Cardiac fibroblast (primary cell): ENCODE results near the gene SMIM5.

ENCODE experiments used
- DNase-seq, 2 donors: peaks; one replicate each; pipeline versions ENCODE4 v3.0.0 to v3.0.0-alpha.2; 2010; ENCODE audit warnings: low read depth in 2 of 2
- H3K4me3 ChIP-seq, 2 donors: replicated peaks in 1 of 2; 1 replicate in 1 of 2; 2 replicates in 1 of 2; pipeline ENCODE4 v1.5.1; 2011; ENCODE audit warnings: low read depth in 2 of 2, low read length in 2 of 2, mild to moderate bottlenecking in 2 of 2, moderate library complexity in 1 of 2
- TF ChIP-seq, protein P1 (sequence below): IDR thresholded peaks from one replicate; pipeline ENCODE4 v1.5.1; 2011; ENCODE audit warnings: low read depth, mild to moderate bottlenecking, low read length, inconsistent platforms

Gene SMIM5

DNA sequence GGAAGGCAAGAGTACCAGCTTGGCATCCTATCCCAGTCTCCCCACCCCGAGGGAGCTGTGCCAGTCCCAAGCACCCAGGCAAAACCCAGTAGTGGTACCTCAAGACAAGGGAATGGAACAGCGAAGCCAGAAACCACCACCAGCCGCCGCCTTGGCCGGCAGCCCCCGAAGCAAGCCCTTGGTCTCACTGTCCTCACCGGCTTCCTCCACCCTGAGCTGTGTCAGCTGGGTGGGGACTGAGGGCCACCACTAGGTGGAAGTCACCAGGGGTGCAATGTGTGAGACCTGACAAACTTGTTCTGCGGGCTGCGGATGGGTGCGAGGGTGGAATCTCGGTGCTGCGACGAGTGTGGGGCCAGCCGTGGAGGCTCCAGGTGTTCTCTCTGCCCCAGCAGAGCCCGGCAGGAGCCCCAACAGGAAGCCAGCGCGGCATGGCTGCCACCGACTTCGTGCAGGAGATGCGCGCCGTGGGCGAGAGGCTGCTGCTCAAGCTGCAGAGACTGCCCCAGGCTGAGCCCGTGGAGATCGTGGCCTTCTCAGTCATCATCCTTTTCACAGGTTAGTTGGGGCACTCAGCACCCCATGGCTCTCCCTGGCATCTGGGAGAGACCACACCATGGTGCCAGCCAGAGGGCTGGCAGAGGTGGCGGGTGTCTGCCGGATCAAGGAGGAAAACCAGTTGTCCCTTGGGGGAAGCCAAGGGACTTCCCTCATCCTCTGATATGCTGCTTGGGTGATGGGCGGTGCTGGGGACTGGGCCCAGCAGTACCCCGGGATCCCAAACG lies 6.7 kb downstream of the SMIM5 start:
- TF ChIP-seq, protein P1, sequence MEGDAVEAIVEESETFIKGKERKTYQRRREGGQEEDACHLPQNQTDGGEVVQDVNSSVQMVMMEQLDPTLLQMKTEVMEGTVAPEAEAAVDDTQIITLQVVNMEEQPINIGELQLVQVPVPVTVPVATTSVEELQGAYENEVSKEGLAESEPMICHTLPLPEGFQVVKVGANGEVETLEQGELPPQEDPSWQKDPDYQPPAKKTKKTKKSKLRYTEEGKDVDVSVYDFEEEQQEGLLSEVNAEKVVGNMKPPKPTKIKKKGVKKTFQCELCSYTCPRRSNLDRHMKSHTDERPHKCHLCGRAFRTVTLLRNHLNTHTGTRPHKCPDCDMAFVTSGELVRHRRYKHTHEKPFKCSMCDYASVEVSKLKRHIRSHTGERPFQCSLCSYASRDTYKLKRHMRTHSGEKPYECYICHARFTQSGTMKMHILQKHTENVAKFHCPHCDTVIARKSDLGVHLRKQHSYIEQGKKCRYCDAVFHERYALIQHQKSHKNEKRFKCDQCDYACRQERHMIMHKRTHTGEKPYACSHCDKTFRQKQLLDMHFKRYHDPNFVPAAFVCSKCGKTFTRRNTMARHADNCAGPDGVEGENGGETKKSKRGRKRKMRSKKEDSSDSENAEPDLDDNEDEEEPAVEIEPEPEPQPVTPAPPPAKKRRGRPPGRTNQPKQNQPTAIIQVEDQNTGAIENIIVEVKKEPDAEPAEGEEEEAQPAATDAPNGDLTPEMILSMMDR: no peak
- H3K4me3 ChIP-seq: no peak overlapping the region
- no peak for DNase-seq

DNA sequence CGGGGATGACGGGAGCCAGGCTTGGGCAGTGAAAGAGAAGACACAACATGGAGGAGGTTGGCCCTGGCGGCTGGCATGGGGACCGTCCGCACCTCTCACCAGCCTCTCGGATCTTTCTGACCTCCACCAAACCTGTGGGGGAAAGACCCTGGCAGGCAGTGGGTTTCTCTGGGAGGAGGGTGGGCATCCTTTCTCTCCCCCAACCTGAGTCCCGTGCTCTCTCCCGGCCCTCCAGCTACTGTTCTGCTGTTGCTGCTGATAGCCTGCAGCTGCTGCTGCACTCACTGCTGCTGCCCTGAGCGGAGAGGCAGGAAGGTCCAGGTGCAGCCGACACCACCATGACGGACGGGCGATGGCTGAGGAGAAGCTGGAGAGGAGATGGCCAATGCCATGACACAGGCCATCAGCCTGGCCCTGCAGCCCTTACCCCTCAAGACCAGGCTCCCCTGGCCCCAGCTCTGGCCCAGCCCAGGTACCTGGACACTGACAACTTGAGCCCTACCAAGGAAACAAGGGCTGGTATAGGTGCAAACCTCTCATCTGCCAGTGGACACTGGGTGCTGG lies 7.4 kb downstream of the SMIM5 start:
- TF ChIP-seq, protein P1: no peak
- no peak overlapping the region for H3K4me3 ChIP-seq
- DNase-seq: no peak

DNA sequence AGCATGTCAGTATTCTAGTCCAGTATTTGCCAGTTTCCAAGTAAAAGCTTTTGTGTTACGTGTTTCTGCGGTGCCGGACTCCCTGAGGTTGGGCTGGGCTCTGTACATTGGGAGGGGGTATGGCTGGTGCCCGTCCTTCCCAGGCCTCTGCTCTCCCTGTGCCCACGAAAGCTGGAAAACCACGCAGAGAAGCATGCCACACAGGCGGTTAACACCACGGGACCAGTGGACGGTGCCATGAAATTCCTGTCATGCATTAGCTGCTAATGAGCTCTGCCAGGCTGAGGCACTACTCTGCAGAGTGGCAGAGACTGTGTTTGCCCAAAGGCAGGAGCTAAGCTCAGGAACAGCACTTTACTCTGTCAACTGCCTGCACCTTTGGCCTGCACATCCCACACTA lies 8.1 kb downstream of the SMIM5 start:
- TF ChIP-seq, protein P1: no peak
- no peak for DNase-seq
- no peak overlapping the region for H3K4me3 ChIP-seq

DNA sequence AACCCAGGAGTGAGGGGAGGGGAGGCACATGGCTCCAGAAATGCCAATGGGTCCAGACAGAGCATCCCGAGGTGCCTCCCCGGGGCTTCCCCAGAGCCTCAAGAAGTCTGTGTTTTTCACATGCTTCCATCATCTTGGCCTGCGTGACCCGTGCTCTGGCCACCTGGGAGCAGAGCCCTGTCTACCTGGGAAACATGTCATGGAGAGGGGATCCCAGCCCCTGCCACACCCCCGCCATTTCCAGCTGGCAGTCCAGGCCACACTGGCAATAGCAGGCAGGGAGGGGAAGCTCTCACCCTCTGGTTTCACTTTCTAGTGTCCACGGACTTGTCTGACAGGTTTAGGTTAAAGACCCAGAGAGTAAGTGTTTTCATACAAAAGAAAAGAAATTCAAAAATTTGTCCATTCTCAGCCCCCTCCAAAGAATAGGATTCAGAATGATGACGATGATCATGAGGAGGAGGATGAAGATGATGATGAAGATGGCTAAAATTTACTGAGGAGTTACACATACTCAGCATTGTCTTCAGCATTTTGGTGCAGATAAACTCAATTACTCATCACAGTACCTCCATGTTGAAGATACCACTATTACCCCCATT lies 9.0 kb downstream of the SMIM5 start:
- no peak for DNase-seq
- H3K4me3 ChIP-seq: no peak overlapping the region
- TF ChIP-seq, protein P1: no peak

DNA sequence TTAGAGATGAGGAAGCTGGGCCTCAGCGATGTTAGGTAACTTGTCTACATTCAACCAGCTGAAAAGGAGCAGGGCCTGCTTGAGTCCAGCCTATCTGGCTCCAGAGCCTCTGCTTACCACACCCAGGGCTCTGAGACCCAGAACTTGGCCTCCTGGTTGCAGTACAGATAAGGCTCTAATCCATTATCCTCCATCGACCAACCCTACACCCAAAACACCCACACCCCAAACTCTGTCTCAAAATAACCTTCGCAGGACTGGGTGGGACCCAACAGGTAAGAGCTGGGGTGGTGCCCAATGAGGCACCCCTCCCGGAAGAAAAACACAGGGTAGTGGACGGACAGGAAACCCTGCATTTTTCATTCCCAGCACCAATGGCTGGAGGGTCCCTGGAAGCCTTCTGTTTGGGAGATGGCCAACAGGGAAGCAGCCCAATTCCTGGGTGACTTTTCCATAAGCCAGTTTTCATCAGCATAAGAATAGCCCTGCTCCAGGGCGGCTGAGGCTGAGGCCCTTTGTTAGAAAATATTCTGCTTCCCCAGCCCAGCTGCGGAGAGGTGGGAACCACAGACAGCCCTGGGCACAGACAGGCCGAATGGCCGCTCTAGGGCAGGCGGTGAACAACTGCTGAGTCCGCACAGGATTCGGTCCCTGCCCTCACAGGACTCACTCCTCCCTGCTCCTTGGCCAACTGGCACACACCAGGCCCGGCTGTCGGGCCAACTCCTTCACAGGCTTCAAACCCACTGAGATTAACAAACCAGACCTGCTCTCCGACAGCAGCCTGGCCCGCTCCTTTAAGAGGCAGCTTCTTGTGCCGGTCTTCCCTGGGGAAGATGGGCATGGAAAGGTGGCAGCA lies 9.8 kb downstream of the SMIM5 start:
- no peak for DNase-seq
- TF ChIP-seq, protein P1: no peak
- H3K4me3 ChIP-seq: no peak overlapping the region

DNA sequence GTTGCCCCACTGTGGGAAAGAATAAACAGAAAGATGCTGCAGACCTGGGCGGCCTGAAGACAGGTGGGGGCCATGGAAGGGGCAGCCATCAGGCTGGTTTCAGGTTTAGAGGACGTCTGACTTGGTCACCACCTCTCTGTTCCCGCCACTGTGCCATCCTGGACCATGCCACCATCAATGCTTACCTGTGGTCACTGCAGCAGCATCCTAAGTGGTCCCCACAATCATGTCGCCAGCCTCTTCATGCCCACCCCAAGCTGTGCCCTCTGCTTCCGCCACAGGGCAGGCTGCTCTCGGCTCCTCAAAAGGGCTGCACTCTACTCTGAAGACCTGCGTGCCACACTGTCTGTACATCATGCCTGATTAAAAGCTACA lies 10.4 kb downstream of the SMIM5 start:
- H3K4me3 ChIP-seq: no peak overlapping the region
- DNase-seq: no peak
- TF ChIP-seq, protein P1: no peak
